ENCODE measurements around the gene LRRC41.
"Not testable (repeated sequence)": the region's sequence is repeated elsewhere in the genome, so short reads cannot be mapped to it uniquely, and the experiment has no call there.

LRRC41 gene

DNA sequence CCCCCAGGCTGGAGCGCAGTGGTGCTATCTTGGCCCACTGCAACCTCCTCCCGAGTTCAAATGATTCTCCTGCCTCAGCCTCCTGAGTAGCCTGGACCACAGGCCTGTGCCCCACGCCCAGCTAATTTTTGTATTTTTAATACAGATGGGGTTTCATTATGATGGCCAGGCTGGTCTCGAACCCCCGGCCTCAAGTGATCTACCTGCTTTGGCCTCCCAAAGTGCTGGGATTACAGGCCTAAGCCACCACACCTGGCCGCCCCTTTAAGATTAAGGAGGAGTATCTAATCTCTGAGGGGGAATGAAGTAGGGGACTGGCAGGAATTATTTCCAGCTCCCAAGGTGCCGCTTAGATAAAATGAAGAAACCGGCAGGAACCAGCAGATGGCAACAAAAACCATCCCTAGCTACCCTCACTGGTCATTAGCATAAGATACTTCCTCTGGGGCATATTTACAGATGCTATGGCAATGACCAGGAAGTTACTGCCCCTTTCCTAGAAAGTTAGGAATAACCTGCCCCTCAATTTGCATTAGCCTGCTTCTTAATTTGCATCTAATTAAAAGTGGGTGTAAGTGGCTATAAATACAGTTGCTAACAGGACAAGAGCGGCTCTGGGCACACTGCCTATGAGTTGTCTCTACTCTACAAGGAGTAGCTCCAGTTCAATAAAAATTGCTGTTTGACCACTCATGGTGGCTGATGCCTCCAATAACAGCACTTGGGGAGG, 30.0 kb upstream of the LRRC41 start:
- no peak for DNase-seq (ENCODE audit: low spot score)
- TF ChIP-seq, protein P1, sequence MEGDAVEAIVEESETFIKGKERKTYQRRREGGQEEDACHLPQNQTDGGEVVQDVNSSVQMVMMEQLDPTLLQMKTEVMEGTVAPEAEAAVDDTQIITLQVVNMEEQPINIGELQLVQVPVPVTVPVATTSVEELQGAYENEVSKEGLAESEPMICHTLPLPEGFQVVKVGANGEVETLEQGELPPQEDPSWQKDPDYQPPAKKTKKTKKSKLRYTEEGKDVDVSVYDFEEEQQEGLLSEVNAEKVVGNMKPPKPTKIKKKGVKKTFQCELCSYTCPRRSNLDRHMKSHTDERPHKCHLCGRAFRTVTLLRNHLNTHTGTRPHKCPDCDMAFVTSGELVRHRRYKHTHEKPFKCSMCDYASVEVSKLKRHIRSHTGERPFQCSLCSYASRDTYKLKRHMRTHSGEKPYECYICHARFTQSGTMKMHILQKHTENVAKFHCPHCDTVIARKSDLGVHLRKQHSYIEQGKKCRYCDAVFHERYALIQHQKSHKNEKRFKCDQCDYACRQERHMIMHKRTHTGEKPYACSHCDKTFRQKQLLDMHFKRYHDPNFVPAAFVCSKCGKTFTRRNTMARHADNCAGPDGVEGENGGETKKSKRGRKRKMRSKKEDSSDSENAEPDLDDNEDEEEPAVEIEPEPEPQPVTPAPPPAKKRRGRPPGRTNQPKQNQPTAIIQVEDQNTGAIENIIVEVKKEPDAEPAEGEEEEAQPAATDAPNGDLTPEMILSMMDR (IDR thresholded peaks at IDR 0.05): no peak
- H3K27ac ChIP-seq: no peak overlapping the region

DNA sequence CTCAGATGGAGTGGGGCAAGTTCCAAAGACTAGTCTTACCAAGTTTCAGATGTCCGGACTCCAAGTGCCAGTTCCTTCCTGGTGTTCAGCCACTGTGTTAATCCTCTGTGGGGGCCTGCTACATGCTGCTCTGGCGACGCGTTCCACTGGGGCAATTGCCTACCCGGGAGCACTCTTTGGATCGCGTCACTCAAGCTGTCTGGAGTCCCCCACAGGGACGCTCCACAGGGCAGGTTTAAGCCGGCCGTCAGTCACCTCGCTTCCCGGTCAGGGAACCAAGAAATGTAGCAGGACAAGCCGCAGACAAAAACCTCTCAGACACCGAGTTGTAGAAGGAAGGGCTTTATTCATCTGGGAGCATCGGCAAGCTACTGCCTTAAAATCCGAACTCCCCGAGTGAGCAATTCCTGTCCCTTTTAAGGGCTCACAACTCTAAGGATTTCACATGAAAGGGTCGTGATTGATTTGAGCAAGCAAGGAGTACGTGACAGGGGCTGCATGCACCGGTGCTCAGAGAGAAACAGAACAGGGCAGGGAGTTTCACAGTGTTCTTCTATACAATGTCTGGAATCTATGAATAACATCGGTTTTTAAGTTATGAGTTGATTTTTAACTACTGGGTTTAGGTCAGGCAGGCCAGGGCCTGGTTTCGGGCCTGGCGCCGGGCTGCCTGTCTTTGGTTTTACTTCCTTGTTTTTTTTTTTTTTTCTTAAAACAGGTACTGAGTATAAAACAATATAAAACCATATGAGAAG, 28.5 kb upstream of the LRRC41 start:
- not testable (repeated sequence) for H3K4me3 ChIP-seq; H3K27ac ChIP-seq; DNase-seq (ENCODE audit: low spot score)

More for the DNA sequence above, 30.0 kb upstream of the LRRC41 start:
- H3K4me3 ChIP-seq: no peak overlapping the region

DNA sequence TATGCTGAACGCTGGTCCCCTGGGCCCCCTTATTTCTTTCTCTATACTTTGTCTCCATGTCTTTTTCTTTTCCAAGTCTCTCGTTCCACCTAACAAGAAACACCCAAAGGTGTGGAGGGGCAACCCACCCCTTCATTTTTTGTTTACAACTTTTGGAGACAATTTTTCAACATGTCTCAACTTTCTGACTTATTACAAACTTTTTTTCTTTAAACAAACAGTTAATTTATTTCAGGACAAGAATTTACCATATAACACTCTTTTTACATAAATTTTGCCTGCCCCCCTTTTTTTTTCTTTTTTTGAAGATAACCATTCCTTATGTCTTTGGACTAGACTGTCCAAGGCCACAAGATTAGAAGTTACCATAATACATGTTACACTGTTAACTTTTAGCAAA, 27.0 kb upstream of the LRRC41 start:
- H3K4me3 ChIP-seq; H3K27ac ChIP-seq; DNase-seq (ENCODE audit: low spot score): not testable (repeated sequence)

DNA sequence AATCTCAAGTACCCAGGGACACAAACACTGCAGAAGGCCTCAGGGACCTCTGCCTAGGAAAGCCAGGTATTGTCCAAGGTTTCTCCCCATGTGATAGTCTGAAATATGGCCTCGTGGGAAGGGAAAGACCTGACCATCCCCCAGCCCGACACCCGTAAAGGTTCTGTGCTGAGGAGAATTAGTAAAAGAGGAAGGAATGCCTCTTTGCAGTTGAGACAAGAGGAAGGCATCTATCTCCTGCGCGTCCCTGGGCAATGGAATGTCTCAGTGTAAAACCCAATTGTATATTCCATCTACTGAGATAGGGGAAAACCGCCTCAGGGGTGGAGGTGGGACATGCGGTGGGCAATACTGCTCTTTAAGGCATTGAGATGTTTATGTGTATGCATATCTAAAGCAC, 26.4 kb upstream of the LRRC41 start:
- not testable (repeated sequence) for H3K4me3 ChIP-seq; DNase-seq (ENCODE audit: low spot score); H3K27ac ChIP-seq

DNA sequence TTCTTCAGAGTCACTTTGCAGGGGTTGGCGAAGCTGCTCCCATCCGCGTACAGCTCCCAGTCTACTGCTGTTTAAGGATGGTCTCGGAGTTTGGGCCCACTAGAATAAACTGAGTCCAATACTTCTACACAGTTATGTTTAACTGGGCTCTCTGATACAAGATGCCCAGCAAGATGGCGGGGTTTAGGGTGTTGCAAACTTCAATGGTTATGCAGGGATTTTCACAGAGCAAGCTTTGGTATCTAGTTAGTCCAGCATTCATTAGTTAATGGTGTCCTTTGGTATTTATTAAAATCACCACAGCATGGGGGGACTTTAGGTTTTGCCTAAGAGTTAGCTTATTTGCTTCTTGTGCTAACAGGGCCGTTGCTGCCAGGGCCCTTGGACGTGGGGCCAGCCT, 24.8 kb upstream of the LRRC41 start:
- not testable (repeated sequence) for H3K27ac ChIP-seq; H3K4me3 ChIP-seq; DNase-seq (ENCODE audit: low spot score)

DNA sequence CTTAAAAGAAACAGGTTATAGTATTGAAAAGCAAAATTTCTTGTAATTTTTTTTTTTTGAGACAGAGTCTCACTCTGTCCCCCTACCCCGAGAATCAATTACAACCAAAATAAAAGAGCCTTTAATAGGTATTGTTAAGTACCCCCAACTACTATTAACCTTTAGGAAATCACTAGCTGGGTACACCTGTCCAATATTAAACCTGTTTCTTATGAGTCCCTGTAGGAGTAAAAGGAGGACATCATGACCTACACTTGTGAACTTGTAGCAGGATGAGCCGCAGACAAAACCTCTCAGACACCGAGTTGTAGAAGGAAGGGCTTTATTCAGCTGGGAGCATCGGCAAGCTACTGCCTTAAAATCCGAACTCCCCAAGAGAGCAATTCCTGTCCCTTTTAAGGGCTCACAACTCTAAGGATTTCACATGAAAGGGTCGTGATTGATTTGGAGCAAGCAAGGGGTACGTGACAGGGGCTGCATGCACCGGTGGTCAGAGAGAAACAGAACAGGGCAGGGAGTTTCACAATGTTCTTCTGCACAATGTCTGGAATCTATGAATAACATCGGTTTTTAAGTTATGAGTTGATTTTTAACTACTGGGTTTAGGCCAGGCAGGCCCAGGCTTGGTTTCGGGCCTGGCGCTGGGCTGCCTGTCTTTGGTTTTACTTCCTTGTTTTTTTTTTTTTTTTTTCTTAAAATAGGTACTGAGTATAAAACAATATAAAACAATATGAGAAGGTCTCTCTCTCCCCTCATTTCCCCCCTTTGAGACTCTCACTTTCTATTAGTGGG, 22.1 kb upstream of the LRRC41 start:
- not testable (repeated sequence) for DNase-seq (ENCODE audit: low spot score); H3K27ac ChIP-seq; H3K4me3 ChIP-seq

DNA sequence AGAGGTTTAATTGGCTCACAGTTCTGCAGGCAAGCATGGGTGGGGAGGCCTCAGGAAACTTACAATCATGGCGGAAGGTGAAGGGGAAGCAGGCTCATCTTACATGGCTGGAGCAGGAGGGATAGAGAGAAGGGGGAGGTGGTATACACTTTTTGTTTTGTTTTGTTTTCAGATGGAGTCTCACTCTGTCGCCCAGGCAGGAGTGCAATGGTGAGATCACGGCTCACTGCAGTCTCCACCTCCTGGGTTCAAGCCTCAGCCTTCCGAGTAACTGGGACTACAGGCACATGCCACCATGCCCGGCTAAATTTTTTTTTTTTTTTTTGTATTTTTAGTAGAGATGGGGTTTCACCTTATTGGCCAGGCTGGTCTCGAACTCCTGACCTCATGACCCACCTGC, 18.8 kb upstream of the LRRC41 start:
- H3K4me3 ChIP-seq; DNase-seq (ENCODE audit: low spot score): not testable (repeated sequence)

DNA sequence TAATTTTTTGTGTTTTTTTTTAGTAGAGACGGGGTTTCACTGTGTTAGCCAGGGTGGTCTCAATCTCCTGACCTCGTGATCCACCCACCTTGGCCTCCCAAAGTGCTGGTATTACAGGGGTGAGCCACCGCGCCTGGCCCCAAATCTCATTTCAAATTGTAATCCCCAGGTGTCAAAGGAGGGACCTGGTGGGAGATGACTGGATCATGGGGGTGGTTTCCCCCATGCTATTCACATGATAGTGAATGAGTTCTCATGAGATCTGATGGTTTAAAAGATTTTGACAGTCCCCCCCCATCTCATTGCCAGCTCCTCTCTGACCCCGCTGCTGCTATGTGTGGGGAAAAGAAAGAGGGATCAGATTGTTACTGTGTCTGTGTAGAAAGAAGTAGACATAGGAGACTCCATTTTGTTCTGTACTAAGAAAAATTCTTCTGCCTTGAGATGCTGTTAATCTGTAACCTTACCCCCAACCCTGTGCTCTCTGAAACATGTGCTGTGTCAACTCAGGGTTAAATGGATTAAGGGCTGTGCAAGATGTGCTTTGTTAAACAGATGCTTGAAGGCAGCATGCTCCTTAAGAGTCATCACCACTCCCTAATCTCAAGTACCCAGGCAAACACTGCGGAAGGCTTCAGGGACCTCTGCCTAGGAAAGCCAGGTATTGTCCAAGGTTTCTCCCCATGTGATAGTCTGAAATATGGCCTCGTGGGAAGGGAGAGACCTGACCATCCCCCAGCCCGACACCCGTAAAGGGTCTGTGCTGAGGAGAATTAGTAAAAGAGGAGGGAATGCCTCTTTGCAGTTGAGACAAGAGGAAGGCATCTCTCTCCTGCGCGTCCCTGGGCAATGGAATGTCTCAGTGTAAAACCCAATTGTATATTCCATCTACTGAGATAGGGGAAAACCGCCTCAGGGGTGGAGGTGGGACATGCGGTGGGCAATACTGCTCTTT, 16.8 kb upstream of the LRRC41 start:
- H3K4me3 ChIP-seq; DNase-seq (ENCODE audit: low spot score); H3K27ac ChIP-seq: not testable (repeated sequence)

More for the DNA sequence above, 18.8 kb upstream of the LRRC41 start:
- not testable (repeated sequence) for H3K27ac ChIP-seq

DNA sequence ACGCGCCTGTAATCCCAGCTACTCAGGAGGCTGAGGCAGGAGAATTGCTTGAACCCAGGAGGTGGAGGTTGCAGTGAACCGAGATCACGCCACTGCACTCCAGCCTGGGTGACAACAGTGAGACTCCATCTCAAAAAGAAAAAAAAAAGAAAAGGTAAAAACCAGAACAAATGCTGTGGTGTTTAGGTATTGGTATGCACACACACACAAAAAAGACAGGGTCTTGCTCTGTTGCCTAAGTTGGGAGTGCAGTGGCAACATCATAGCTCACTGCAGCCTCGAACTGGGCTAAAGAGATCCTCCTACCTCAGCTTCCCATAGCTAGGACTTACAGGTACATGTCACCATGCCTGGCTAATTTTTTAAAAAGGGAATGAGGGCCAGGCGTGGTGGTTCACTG, 15.9 kb upstream of the LRRC41 start:
- DNase-seq (ENCODE audit: low spot score); H3K4me3 ChIP-seq; H3K27ac ChIP-seq: not testable (repeated sequence)

DNA sequence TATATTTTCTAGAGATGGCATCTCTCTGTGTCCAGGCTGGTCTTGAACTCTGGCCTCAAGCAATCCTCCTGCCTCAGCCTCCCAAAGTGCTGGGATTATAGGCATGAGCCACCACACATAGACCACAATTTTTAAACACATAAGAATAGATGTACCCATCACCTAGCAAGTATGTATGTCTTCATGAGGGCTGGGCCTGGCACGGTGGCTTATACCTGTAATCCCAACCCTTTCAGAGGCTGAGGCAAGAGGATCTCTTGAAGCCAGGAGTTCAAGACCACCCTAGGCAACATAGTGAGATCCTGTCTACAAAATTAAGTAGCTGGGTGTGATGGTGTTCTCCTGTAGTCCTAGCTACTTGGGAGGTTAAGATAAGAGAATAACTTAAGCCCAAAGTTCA, 13.9 kb upstream of the LRRC41 start:
- no peak overlapping the region for H3K27ac ChIP-seq
- H3K4me3 ChIP-seq: no peak overlapping the region
- no peak for DNase-seq (ENCODE audit: low spot score)
- TF ChIP-seq, protein P1 (IDR thresholded peaks at IDR 0.05): no peak

Data from coronary artery (tissue), 2 donors.